HG02571 (cell line): ENCODE data around the gene RAB11FIP4.

Source experiments
- ATAC-seq: cut with Tn5 transposase; IDR thresholded peaks from one replicate; pipeline ENCODE4 v1.9.1; 2021; ENCODE audit warnings: mild to moderate bottlenecking, moderate library complexity; ENCODE audit not compliant: unreplicated experiment

The RAB11FIP4 gene

GRCh38 chr17:31386542-31387075 lies 4.9 kb upstream of the RAB11FIP4 start:
- ATAC-seq: no peak

DNA sequence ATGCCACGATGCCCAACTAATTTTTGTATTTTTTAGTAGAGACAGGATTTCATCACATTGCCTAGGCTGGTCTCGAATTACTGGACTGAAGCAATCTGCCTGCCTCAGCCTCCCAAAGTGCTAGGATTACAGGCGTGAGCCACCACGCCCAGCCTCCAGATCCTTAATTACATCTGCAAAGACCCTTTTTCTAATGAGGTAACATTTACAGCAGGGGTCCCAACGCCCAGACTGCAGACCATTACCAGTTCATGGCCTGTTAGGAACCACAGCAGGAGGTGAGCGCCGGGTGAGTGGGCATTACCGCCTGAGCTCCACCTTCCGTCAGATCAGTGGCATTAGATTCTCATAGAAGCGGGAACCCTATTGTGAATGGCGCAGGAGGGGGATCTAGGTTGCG lies 4.0 kb upstream of the RAB11FIP4 start:
- ATAC-seq: no peak

DNA sequence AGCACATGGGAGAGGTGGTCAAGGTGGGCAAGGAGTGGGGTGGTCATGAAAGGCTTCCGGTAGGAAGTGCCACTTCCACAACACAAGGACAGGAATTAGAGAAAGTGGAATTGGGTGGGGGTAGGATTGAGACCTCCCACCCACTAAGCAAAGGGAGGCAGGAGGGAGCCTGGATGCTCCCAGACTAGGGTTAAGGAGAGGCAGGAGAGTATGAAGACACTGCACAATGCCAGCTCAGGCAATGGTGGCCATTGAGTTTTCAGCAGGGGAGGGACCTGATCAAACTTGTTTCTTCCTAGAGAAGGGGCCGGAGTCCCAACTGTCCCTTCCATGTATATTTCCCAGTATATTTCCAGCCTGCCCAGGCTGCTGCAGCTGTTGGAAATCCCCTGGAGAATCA lies 3.1 kb upstream of the RAB11FIP4 start:
- ATAC-seq: no peak

- ATAC-seq: no peak
Observed at GRCh38 chr17:31388770-31389656, 2.5 kb upstream of the RAB11FIP4 start.

DNA sequence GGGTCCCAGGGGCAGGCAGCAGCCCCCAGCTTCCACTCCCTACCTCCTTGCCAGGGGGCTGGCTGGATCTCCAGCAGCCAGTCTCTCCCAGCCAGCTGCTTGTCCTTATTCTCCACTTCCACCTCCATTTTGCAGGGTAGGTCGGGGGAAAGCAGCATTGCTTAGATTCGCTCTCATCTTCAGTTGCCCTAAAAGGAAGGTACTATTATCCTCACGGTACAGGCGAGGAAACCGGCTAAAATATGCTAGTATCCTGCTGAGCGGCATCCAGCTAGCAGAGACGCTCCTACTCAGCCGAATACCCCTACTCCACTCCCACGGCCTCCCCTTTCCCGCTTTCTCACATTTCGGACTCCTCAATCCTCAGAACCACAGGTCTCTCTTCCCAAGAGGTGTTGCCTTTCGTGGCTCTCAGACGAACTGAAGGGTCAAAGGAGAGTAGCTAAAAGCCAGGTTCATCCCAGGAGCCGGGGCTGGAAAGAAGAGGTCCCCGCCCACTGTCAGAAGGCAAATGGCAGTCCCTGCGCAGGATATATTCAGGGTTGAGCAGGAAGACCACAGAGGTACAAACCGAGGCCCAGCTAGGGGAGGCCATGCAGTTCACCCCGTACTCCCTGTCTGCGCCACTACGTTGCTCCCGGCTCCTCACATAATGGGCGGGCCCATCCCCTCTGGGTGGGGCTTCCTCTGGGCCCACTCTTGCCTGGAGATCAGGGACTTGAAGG lies 1.7 kb upstream of the RAB11FIP4 start:
- no peak for ATAC-seq

GRCh38 chr17:31390426-31390747 lies 1.1 kb upstream of the RAB11FIP4 start:
- ATAC-seq: no peak

DNA sequence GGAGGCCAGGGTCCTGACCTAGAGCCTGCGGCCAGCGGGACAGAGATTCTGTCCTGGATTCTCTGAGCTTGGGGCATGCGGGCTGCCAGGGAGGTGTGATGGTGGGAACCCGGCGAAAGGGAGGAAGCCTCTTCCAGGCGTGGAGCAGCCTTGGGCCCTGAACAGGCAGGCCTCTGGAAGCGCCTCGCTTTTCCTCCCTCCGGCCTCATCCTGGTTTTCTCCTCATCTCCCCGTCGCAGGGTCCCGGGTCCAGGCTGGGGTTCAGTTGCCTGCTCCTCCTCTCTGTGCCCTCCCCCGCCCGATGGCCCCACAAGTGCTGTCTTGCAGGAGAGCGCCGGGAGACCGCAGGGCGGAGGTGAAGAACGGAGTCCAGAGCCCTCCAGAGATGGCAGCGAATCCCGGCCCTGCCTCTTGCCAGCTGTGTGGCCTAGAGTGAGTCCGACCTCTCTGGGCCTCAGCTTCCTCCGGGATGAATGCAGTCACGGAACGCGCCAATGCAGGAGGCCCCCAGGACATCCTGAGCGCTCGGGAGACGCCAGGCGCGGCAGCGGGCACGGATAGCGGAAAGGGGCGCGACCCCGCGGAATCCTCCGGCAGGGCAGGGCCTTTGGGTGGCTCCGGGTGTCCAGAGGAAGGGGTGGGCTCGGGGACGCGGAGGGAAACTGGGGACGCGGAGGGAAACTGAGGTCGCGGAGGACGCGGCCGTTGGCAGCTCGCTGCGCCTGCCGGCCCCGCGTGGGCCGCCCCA lies 553 bp upstream of the RAB11FIP4 start:
- no peak for ATAC-seq

- no peak for ATAC-seq
Observed at GRCh38 chr17:31392002-31392855, 754 bp downstream of the RAB11FIP4 start.

GRCh38 chr17:31392856-31393748 lies 1.6 kb downstream of the RAB11FIP4 start:
- ATAC-seq: no peak

GRCh38 chr17:31393749-31394146 lies 2.3 kb downstream of the RAB11FIP4 start:
- ATAC-seq: no peak

- no peak for ATAC-seq
Observed at GRCh38 chr17:31394544-31394943, 3.1 kb downstream of the RAB11FIP4 start.

- no peak for ATAC-seq
Observed at GRCh38 chr17:31397256-31397939, 5.9 kb downstream of the RAB11FIP4 start.

- ATAC-seq: no peak
Observed at GRCh38 chr17:31398381-31399311, 7.2 kb downstream of the RAB11FIP4 start.

GRCh38 chr17:31400481-31400950 lies 9.0 kb downstream of the RAB11FIP4 start:
- no peak for ATAC-seq

DNA sequence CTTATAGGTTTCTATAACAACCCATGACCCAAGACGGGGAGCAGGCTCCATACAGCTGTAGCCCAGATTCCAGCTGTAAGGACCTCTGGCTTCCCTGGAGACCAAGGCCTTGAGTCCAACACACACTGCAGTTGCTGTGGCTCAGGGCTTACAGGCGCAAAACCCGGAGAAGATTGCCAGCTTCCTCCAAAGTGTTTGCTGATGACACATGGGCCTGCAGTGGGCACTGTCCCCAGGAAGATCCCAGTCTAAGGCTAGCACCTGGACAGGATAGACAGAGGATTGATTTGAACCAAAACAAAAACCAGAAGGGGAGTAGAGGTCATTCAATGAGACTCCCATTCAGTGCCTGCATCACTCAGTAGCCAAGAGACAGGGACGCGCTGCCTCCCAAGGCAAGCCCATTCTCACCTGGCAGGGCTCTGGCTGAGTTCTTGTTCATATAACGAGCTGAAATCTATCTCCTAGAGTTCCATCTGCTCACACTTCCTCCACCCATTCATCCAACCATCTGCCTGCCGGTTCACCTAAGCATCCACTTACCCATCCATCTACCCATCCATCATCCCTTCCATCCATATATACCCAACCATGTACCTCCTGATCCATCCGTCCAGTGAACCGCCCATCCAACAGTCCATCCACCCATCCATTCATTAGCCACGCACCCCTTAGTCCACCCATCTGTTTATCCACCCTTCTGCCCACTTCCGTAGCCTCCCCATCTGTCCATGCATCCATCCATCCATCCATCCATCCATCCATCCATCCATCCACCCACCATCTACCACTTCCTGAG lies 10.2 kb downstream of the RAB11FIP4 start:
- ATAC-seq: no peak

- ATAC-seq: no peak
Observed at GRCh38 chr17:31404028-31404949, 12.8 kb downstream of the RAB11FIP4 start.
